ENCODE data around the gene ECHDC3.

ECHDC3 gene

DNA sequence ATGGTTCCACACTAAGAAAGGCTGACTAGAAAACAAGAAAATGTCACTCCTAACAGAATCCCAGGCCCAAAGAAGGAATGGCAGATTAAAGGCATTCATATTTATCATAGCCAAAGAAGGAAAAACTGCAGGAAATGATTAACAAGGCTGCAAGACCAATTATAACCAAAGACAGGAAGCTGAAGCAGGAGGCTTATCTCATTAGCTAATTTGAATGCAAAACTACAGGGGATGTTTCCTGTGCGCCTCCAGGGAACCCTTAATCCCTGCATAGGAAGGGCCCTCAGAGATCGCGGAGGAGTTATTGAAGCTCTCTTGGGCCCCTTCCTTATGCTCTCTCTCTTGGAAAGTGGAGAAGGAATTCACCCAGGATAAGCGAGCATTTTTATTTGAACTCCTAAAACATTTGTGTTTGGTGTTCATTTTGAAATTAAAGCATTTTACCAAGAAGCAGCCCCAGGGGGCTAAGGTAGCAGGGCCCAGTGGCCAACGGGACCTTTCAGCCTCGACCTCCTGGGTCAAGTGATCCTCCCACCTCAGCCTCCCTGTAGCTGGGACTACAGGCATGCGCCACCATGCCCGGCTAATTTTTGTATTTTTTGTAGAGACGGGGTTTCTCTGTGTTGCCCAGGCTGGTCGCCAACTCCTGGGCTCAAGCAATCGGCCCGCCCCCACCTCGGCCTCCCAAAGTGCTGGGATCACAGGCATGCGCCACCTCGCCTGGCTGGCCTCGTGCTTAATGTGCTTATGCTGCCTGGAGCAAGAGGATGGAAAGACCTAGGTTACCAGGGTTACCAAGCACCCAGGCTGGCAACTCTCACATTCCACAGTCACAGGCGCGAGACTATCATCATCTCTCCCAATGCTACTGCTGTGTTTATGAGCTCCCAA, 56.9 kb downstream of the ECHDC3 start:
- Histone ChIP-seq H3K9me3 (ENCODE audit: control insufficient read depth, low read length) (no peaks in the 10 kb centered on the region), H4K8ac (ENCODE audit: low read length) (peak overlapping the region; percentile 38), H2AK5ac (ENCODE audit: low read length, severe bottlenecking) (no peak overlapping the region), H4K91ac (ENCODE audit: low read length) (no peak overlapping the region), H3K23ac (ENCODE audit: low read length in 2 of 2) (no peak overlapping the region), H3K27ac (ENCODE audit: low read length, poor library complexity, severe bottlenecking) (peak overlapping the region; percentile 7), H3K27me3 (ENCODE audit: control insufficient read depth in 1 of 2, insufficient read depth in 1 of 2, low read length in 2 of 2) (peaks cover 0 to 3% of the 10 kb centered on the region in 2 experiments), H2BK120ac (ENCODE audit: low read depth, low read length) (no peak overlapping the region), H3K4me3 (ENCODE audit: insufficient read depth in 1 of 2, low read depth in 1 of 2, low read length in 2 of 2) (no peak overlapping the region), H3K9ac (ENCODE audit: low read length) (no peak overlapping the region), H2BK5ac (ENCODE audit: low read depth, low read length, poor library complexity, severe bottlenecking) (no peak overlapping the region), H2BK12ac (ENCODE audit: low read length in 2 of 2) (no peak overlapping the region), H3K79me1 (replicated peaks; ENCODE audit: low read length, poor library complexity, severe bottlenecking) (no peaks in the 10 kb centered on the region), H3K18ac (ENCODE audit: low read depth in 1 of 2, low read length in 2 of 2) (no peak overlapping the region), H3K14ac (ENCODE audit: low read length in 2 of 2) (no peak overlapping the region), H3K4me2 (ENCODE audit: low read length, poor library complexity, severe bottlenecking) (no peak overlapping the region), H3K4me1 (ENCODE audit: control insufficient read depth, insufficient read depth, low read depth, low read length) (peaks cover 16% of the 10 kb centered on the region), H2BK15ac (ENCODE audit: low read depth, poor library complexity, severe bottlenecking) (peak overlapping the region; percentile 54), H3K4ac (ENCODE audit: low read depth in 1 of 2, low read length in 2 of 2) (no peak overlapping the region), H3K36me3 (ENCODE audit: control insufficient read depth in 1 of 2, insufficient read depth in 2 of 2, low read depth in 1 of 2, low read length in 2 of 2) (no peaks in the 10 kb centered on the region), H2AFZ (ENCODE audit: low read depth, low read length) (no peak overlapping the region)
- DNase-seq: no peak
- 76% methylated on average over 16 of the region's 18 CpGs for WGBS

- H3K27ac ChIP-seq (ENCODE audit: low read length, poor library complexity, severe bottlenecking): no peak overlapping the region
- H2AK5ac ChIP-seq (ENCODE audit: low read length, severe bottlenecking): no peak overlapping the region
- no peaks in the 10 kb centered on the region for H3K36me3 ChIP-seq (ENCODE audit: control insufficient read depth in 1 of 2, insufficient read depth in 2 of 2, low read depth in 1 of 2, low read length in 2 of 2)
- peaks cover 0 to 3% of the 10 kb centered on the region in 2 experiments for H3K27me3 ChIP-seq (ENCODE audit: control insufficient read depth in 1 of 2, insufficient read depth in 1 of 2, low read length in 2 of 2)
- H3K4ac ChIP-seq (ENCODE audit: low read depth in 1 of 2, low read length in 2 of 2): no peak overlapping the region
- no peak overlapping the region for H3K4me2 ChIP-seq (ENCODE audit: low read length, poor library complexity, severe bottlenecking)
- H3K14ac ChIP-seq (ENCODE audit: low read length in 2 of 2): no peak overlapping the region
- H3K4me3 ChIP-seq (ENCODE audit: insufficient read depth in 1 of 2, low read depth in 1 of 2, low read length in 2 of 2): no peak overlapping the region
- H2BK120ac ChIP-seq (ENCODE audit: low read depth, low read length): no peak overlapping the region
- no peak overlapping the region for H2BK12ac ChIP-seq (ENCODE audit: low read length in 2 of 2)
- DNase-seq: no peak
- 95% methylated on average over 9 of the region's 9 CpGs for WGBS
- H3K18ac ChIP-seq (ENCODE audit: low read depth in 1 of 2, low read length in 2 of 2): no peak overlapping the region
- no peak overlapping the region for H3K23ac ChIP-seq (ENCODE audit: low read length in 2 of 2)
- no peak overlapping the region for H2BK15ac ChIP-seq (ENCODE audit: low read depth, poor library complexity, severe bottlenecking)
- H4K91ac ChIP-seq (ENCODE audit: low read length): no peak overlapping the region
- no peaks in the 10 kb centered on the region for H3K9me3 ChIP-seq (ENCODE audit: control insufficient read depth, low read length)
- H3K4me1 ChIP-seq (ENCODE audit: control insufficient read depth, insufficient read depth, low read depth, low read length): peaks cover 13% of the 10 kb centered on the region
- H4K8ac ChIP-seq (ENCODE audit: low read length): no peak overlapping the region
- no peaks in the 10 kb centered on the region for H3K79me1 ChIP-seq (replicated peaks; ENCODE audit: low read length, poor library complexity, severe bottlenecking)
- no peak overlapping the region for H3K9ac ChIP-seq (ENCODE audit: low read length)
- H2BK5ac ChIP-seq (ENCODE audit: low read depth, low read length, poor library complexity, severe bottlenecking): no peak overlapping the region
- no peak overlapping the region for H2AFZ ChIP-seq (ENCODE audit: low read depth, low read length)
Observed at GRCh38 chr10:11799736-11800080, 57.5 kb downstream of the ECHDC3 start.

DNA sequence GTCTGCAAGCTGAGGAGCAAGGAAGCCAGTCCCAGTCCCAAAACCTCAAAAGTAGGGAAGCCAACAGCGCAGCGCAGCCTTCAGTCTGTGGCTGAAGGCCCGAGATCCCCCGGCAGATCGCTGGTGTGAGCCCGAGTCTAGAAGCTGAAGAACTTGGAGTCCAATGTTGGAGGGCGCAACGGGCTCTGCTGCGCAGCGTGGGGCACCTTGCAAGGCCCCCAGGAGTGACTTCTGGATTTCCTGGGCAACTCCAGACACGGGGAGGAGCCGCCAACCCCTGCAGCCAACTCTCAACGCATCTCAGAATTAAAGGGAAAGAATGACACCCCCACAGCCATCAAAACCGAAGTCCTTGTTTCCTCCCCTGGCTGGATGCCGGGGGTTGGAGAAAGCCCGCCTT, 62.2 kb downstream of the ECHDC3 start:
- Histone ChIP-seq H2AFZ (ENCODE audit: low read depth, low read length) (no peak overlapping the region), H3K4ac (ENCODE audit: low read depth in 1 of 2, low read length in 2 of 2) (no peak overlapping the region), H3K14ac (ENCODE audit: low read length in 2 of 2) (no peak overlapping the region), H3K18ac (ENCODE audit: low read depth in 1 of 2, low read length in 2 of 2) (no peak overlapping the region), H3K79me1 (replicated peaks; ENCODE audit: low read length, poor library complexity, severe bottlenecking) (no peaks in the 10 kb centered on the region), H3K9me3 (ENCODE audit: control insufficient read depth, low read length) (no peaks in the 10 kb centered on the region), H3K4me3 (ENCODE audit: insufficient read depth in 1 of 2, low read depth in 1 of 2, low read length in 2 of 2) (no peak overlapping the region), H2BK120ac (ENCODE audit: low read depth, low read length) (no peak overlapping the region), H4K91ac (ENCODE audit: low read length) (no peak overlapping the region), H2BK15ac (ENCODE audit: low read depth, poor library complexity, severe bottlenecking) (no peak overlapping the region), H2BK12ac (ENCODE audit: low read length in 2 of 2) (no peak overlapping the region), H2AK5ac (ENCODE audit: low read length, severe bottlenecking) (no peak overlapping the region), H3K27ac (ENCODE audit: low read length, poor library complexity, severe bottlenecking) (no peak overlapping the region), H3K23ac (ENCODE audit: low read length in 2 of 2) (no peak overlapping the region), H3K4me2 (ENCODE audit: low read length, poor library complexity, severe bottlenecking) (no peak overlapping the region), H3K27me3 (ENCODE audit: control insufficient read depth in 1 of 2, insufficient read depth in 1 of 2, low read length in 2 of 2) (peaks cover 0 to 30% of the 10 kb centered on the region in 2 experiments), H2BK5ac (ENCODE audit: low read depth, low read length, poor library complexity, severe bottlenecking) (no peak overlapping the region), H3K4me1 (ENCODE audit: control insufficient read depth, insufficient read depth, low read depth, low read length) (peaks cover 1% of the 10 kb centered on the region), H3K9ac (ENCODE audit: low read length) (no peak overlapping the region), H4K8ac (ENCODE audit: low read length) (no peak overlapping the region), H3K36me3 (ENCODE audit: control insufficient read depth in 1 of 2, insufficient read depth in 2 of 2, low read depth in 1 of 2, low read length in 2 of 2) (no peaks in the 10 kb centered on the region)
- DNase-seq: no peak
- WGBS: 93% methylated on average over 16 of the region's 16 CpGs

DNA sequence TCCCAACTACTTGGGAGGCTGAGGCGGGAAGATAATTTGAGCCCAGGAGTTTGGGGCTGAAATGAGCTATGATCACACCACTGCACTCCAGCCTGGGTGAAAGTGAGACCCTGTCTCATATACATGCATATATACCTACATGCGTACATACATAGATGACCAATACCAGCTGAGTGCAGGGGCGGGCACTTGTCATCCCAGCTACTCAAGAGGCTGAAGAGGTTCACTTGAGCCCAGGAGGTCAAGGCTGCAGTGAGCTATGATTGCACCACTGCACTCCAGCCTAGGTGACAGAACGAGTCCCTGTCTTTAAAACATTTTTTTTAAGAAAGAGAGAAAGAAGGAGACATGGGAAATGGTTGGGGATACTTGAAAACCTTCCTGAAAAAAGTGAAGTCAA, 63.6 kb downstream of the ECHDC3 start:
- Histone ChIP-seq H3K79me1 (replicated peaks; ENCODE audit: low read length, poor library complexity, severe bottlenecking) (no peaks in the 10 kb centered on the region), H2BK5ac (ENCODE audit: low read depth, low read length, poor library complexity, severe bottlenecking) (no peak overlapping the region), H3K14ac (ENCODE audit: low read length in 2 of 2) (no peak overlapping the region), H3K4ac (ENCODE audit: low read depth in 1 of 2, low read length in 2 of 2) (no peak overlapping the region), H3K4me1 (ENCODE audit: control insufficient read depth, insufficient read depth, low read depth, low read length) (peaks cover 7% of the 10 kb centered on the region), H4K91ac (ENCODE audit: low read length) (no peak overlapping the region), H2BK12ac (ENCODE audit: low read length in 2 of 2) (no peak overlapping the region), H2BK15ac (ENCODE audit: low read depth, poor library complexity, severe bottlenecking) (no peak overlapping the region), H3K27ac (ENCODE audit: low read length, poor library complexity, severe bottlenecking) (no peak overlapping the region), H3K27me3 (ENCODE audit: control insufficient read depth in 1 of 2, insufficient read depth in 1 of 2, low read length in 2 of 2) (peaks cover 0 to 34% of the 10 kb centered on the region in 2 experiments), H3K4me3 (ENCODE audit: insufficient read depth in 1 of 2, low read depth in 1 of 2, low read length in 2 of 2) (no peak overlapping the region), H3K18ac (ENCODE audit: low read depth in 1 of 2, low read length in 2 of 2) (no peak overlapping the region), H3K4me2 (ENCODE audit: low read length, poor library complexity, severe bottlenecking) (no peak overlapping the region), H4K8ac (ENCODE audit: low read length) (no peak overlapping the region), H3K23ac (ENCODE audit: low read length in 2 of 2) (no peak overlapping the region), H3K9me3 (ENCODE audit: control insufficient read depth, low read length) (no peaks in the 10 kb centered on the region), H3K36me3 (ENCODE audit: control insufficient read depth in 1 of 2, insufficient read depth in 2 of 2, low read depth in 1 of 2, low read length in 2 of 2) (no peaks in the 10 kb centered on the region), H2BK120ac (ENCODE audit: low read depth, low read length) (no peak overlapping the region), H3K9ac (ENCODE audit: low read length) (no peak overlapping the region), H2AFZ (ENCODE audit: low read depth, low read length) (no peak overlapping the region), H2AK5ac (ENCODE audit: low read length, severe bottlenecking) (no peak overlapping the region)
- DNase-seq: no peak
- 81% methylated on average over 4 of the region's 4 CpGs for WGBS
